H9 (cell line): ENCODE measurements around the gene SRC. TPM values are rescaled to one million over a fixed set of nuclear protein-coding genes. Genes with fewer than 3 reads are reported as not detected.

Source experiments
- DNase-seq: peaks from one replicate; pipeline ENCODE4 v3.0.0-alpha.2; 2017
- H2AFZ ChIP-seq: one replicate; pipeline ENCODE4 v1.6.1; 2013; ENCODE audit warnings: mild to moderate bottlenecking, low read length, control low read depth, moderate library complexity
- H2AK5ac ChIP-seq: 2 replicates; pipeline ENCODE4 v1.6.1; 2013; ENCODE audit warnings: low read length, control low read depth, mixed read lengths; ENCODE audit not compliant: insufficient read length
- H2BK120ac ChIP-seq: one replicate; pipeline ENCODE4 v1.6.1; 2013; ENCODE audit warnings: low read depth, mild to moderate bottlenecking, low read length, control low read depth, inconsistent platforms; ENCODE audit not compliant: poor library complexity, severe bottlenecking
- H2BK12ac ChIP-seq: 2 replicates; pipeline ENCODE4 v1.6.1; 2013; ENCODE audit warnings: low read length, control low read depth, mixed read lengths, low read depth; ENCODE audit not compliant: insufficient read length
- H2BK15ac ChIP-seq: 2 replicates; pipeline ENCODE4 v1.6.1; 2013; ENCODE audit warnings: low read depth, low read length, control low read depth
- H2BK20ac ChIP-seq: one replicate; pipeline ENCODE4 v1.6.1; 2013; ENCODE audit warnings: low read depth, mild to moderate bottlenecking, low read length, control low read depth, inconsistent platforms; ENCODE audit not compliant: poor library complexity, severe bottlenecking
- H2BK5ac ChIP-seq: 2 replicates; pipeline ENCODE4 v1.6.1; 2013; ENCODE audit warnings: low read length, control low read depth, mixed read lengths; ENCODE audit not compliant: insufficient read length
- H3K14ac ChIP-seq: 2 replicates; pipeline ENCODE4 v1.6.1; 2013; ENCODE audit warnings: low read length, control low read depth; ENCODE audit not compliant: insufficient read depth
- H3K18ac ChIP-seq: 2 replicates; pipeline ENCODE4 v1.6.1; 2013; ENCODE audit warnings: low read depth, mild to moderate bottlenecking, mixed read lengths, low read length, control low read depth; ENCODE audit not compliant: insufficient read length
- H3K23ac ChIP-seq: 2 replicates; pipeline ENCODE4 v1.6.1; 2013; ENCODE audit warnings: low read length, control low read depth, mixed read lengths, low read depth; ENCODE audit not compliant: insufficient read length
- H3K23me2 ChIP-seq: 2 replicates; pipeline ENCODE4 v1.6.1; 2013; ENCODE audit warnings: low read depth, mild to moderate bottlenecking, mixed read lengths, low read length, control low read depth; ENCODE audit not compliant: insufficient read length, poor library complexity, severe bottlenecking
- H3K27ac ChIP-seq: 2 replicates; pipeline ENCODE4 v1.5.1; 2013; ENCODE audit warnings: low read length, control low read depth, mixed read lengths, low read depth; ENCODE audit not compliant: insufficient read length
- H3K27me3 ChIP-seq: 2 replicates; pipeline ENCODE4 v1.6.1; 2013; ENCODE audit warnings: low read length, control low read depth, inconsistent platforms; ENCODE audit not compliant: insufficient read depth
- H3K4ac ChIP-seq: 2 replicates; pipeline ENCODE4 v1.6.1; 2013; ENCODE audit warnings: low read depth, mild to moderate bottlenecking, control low read depth, inconsistent platforms, low read length, moderate library complexity
- H3K4me1 ChIP-seq: 2 replicates; pipeline ENCODE4 v1.6.1; 2013; ENCODE audit warnings: low read length, control low read depth, inconsistent platforms; ENCODE audit not compliant: insufficient read depth
- H3K4me2 ChIP-seq: 2 replicates; pipeline ENCODE4 v1.6.1; 2013; ENCODE audit warnings: low read length, control low read depth, mixed read lengths; ENCODE audit not compliant: insufficient read length, insufficient read depth
- H3K56ac ChIP-seq: 2 replicates; pipeline ENCODE4 v1.6.1; 2013; ENCODE audit warnings: low read depth, mild to moderate bottlenecking, mixed read lengths, low read length, control low read depth; ENCODE audit not compliant: insufficient read length
- H3K79me1 ChIP-seq: 2 replicates; pipeline ENCODE4 v1.6.1; 2013; ENCODE audit warnings: low read depth, mild to moderate bottlenecking, moderate library complexity, low read length, control low read depth, inconsistent platforms; ENCODE audit not compliant: insufficient read depth, poor library complexity, severe bottlenecking
- H3K79me2 ChIP-seq: 2 replicates; pipeline ENCODE4 v1.6.1; 2013; ENCODE audit warnings: low read length, control low read depth, inconsistent platforms; ENCODE audit not compliant: insufficient read depth
- H3K9ac ChIP-seq: 2 replicates; pipeline ENCODE4 v1.6.1; 2013; ENCODE audit warnings: low read length, control low read depth, mixed read lengths; ENCODE audit not compliant: insufficient read length; ENCODE audit errors: extremely low read depth
- H3K9me3 ChIP-seq: one replicate; pipeline ENCODE4 v1.6.1; 2013; ENCODE audit warnings: low read depth, low read length, inconsistent platforms; ENCODE audit not compliant: control insufficient read depth
- H3T11ph ChIP-seq: one replicate; pipeline ENCODE4 v1.6.1; 2013; ENCODE audit warnings: mild to moderate bottlenecking, low read length, control low read depth, inconsistent platforms
- H4K20me1 ChIP-seq: one replicate; pipeline ENCODE4 v1.6.1; 2013; ENCODE audit not compliant: control insufficient read depth, insufficient read length, insufficient read depth
- H4K5ac ChIP-seq: 2 replicates; pipeline ENCODE4 v1.6.1; 2013; ENCODE audit warnings: low read depth, mild to moderate bottlenecking, mixed read lengths, low read length, control low read depth; ENCODE audit not compliant: insufficient read length
- H4K8ac ChIP-seq: replicated peaks from 2 replicates; pipeline ENCODE4 v1.6.1; 2013; ENCODE audit warnings: low read length, control low read depth, mixed read lengths, low read depth; ENCODE audit not compliant: insufficient read length
- H4K91ac ChIP-seq: 2 replicates; pipeline ENCODE4 v1.6.1; 2013; ENCODE audit warnings: low read depth, mild to moderate bottlenecking, moderate library complexity, mixed read lengths, low read length, control low read depth; ENCODE audit not compliant: insufficient read length
- H3K27ac Mint-ChIP-seq, 3 experiments: 2 replicates in 2 of 3; 3 replicates in 1 of 3; pipeline ENCODE4 v1.8.0; 2020 to 2021; ENCODE audit warnings: mixed read lengths in 3 of 3, mild to moderate bottlenecking in 1 of 3, moderate library complexity in 1 of 3
- H3K27me3 Mint-ChIP-seq: 2 replicates; pipeline ENCODE4 v1.8.0; 2021; ENCODE audit warnings: low read depth, mild to moderate bottlenecking, moderate library complexity, mixed read lengths
- H3K36me3 Mint-ChIP-seq, 3 experiments: 2 replicates in 2 of 3; 3 replicates in 1 of 3; pipeline ENCODE4 v1.8.0; 2020 to 2021; ENCODE audit warnings: low read depth in 3 of 3, mixed read lengths in 3 of 3; ENCODE audit not compliant: insufficient read depth in 1 of 3
- H3K4me1 Mint-ChIP-seq, 2 experiments: 2 replicates each; pipeline ENCODE4 v1.8.0; 2020; ENCODE audit warnings: mixed read lengths in 2 of 2
- H3K4me3 Mint-ChIP-seq, 2 experiments: 2 replicates in 1 of 2; 3 replicates in 1 of 2; pipeline ENCODE4 v1.8.0; 2020 to 2021; ENCODE audit warnings: mild to moderate bottlenecking in 2 of 2, mixed read lengths in 2 of 2, moderate library complexity in 1 of 2
- H3K9me3 Mint-ChIP-seq, 2 experiments: 2 replicates in 1 of 2; 3 replicates in 1 of 2; pipeline ENCODE4 v1.8.0; 2020; ENCODE audit warnings: mild to moderate bottlenecking in 2 of 2, mixed read lengths in 2 of 2, moderate library complexity in 1 of 2
- CTCF ChIP-seq: fragments of 200-600 bp; sonication (generic); conservative IDR thresholded peaks from 3 replicates; pipeline ENCODE4 v1.8.0; 2021; ENCODE audit warnings: antibody characterized with exemption, mild to moderate bottlenecking
- WGBS: extraction: QIAGEN DNeasy Blood & Tissue Kit; methylation state at CpG from one replicate; pipeline ENCODE4 v1.1.7; 2013; ENCODE audit warnings: missing lambda C conversion rate, low lambda C conversion rate, mixed read lengths; ENCODE audit not compliant: insufficient read length; ENCODE audit errors: extremely low coverage; 5-methylcytosine and 5-hydroxymethylcytosine counted together
- total RNA-seq: library from RNA; stranded (reverse); gene quantifications from 2 replicates; pipeline ENCODE4 v1.2.1, GENCODE V29; 2021

SRC gene
- total RNA-seq, 1 experiment from 2014 or later: 44.5 TPM

DNA sequence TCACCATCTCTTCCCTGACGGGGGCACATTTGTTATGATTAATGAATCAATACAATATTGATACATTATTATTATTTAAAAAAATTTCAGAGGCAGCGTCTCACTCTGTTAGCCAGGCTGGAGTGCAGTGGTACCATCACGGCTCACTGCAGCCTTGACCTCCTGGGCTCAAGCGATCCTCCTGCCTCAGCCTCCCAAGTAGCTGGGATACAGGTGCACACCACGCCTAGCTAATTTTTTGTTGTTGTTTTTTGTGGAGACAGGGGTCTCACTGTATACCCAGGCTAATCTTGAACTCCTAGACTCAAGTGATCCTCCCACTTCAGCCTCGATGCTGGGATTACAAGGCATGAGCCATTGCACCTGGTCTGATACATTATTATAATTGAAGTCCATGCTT, 4.9 kb upstream of the SRC start:
- Mint-ChIP-seq H3K27ac (no peak overlapping the region; a peak in 1 of 7 replicates), H3K4me1 (peaks cover 31% of the 10 kb centered on the region in 2 experiments), H3K4me3 (no peak overlapping the region), H3K36me3 (no peaks in the 10 kb centered on the region), H3K9me3 (no peaks in the 10 kb centered on the region; a peak in 1 of 5 replicates), H3K27me3 (no peaks in the 10 kb centered on the region)
- Histone ChIP-seq H4K91ac (no peak overlapping the region), H3K56ac (no peak overlapping the region), H3K27me3 (no peaks in the 10 kb centered on the region), H2BK5ac (no peak overlapping the region), H2AK5ac (no peak overlapping the region), H3K23me2 (peaks cover 4% of the 10 kb centered on the region), H2AFZ (no peak overlapping the region), H3K79me2 (no peaks in the 10 kb centered on the region), H3K18ac (no peak overlapping the region), H2BK120ac (no peak overlapping the region), H4K8ac (no peak overlapping the region), H3K23ac (no peak overlapping the region), H3K79me1 (no peaks in the 10 kb centered on the region), H2BK15ac (no peak overlapping the region), H4K20me1 (no peaks in the 10 kb centered on the region), H3K4ac (no peak overlapping the region), H3K4me2 (no peak overlapping the region), H2BK20ac (no peak overlapping the region), H3K9ac (no peak overlapping the region), H3K14ac (no peak overlapping the region), H3K9me3 (no peaks in the 10 kb centered on the region), H3K27ac (no peak overlapping the region), H2BK12ac (no peak overlapping the region), H3K4me1 (no peaks in the 10 kb centered on the region), H4K5ac (no peak overlapping the region), H3T11ph (no peak overlapping the region)
- TF ChIP-seq CTCF: no peak
- WGBS: no CpG with 5 or more reads among the region's 6 CpGs
- DNase-seq: no peak
